Inferior parietal cortex (tissue), 1 donor: ENCODE results near the gene FBXL17.

Source experiments
- DNase-seq: peaks from one replicate; pipeline ENCODE4 v3.0.0-alpha.2; 2016; ENCODE audit errors: extremely low spot score

The FBXL17 gene

DNA sequence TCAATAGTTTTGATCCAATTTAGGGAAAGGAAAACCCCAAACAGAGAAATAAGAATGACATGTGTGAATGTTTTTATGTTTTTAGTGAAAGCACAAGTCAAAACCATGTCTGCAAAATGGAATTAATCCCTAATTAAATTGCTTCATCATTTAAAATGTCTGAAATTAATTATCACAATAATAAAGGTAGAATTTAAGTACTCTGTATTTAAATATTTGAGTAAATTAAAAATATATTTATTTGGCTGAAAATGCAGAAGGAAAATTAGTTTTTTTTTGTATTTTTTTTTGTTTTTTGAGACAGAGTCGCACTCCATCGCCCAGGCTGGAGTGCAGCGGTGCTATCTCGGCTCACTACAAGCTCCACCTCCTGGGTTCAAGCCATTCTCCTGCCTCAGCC lies 380.7 kb downstream of the FBXL17 start:
- DNase-seq = no peak

DNA sequence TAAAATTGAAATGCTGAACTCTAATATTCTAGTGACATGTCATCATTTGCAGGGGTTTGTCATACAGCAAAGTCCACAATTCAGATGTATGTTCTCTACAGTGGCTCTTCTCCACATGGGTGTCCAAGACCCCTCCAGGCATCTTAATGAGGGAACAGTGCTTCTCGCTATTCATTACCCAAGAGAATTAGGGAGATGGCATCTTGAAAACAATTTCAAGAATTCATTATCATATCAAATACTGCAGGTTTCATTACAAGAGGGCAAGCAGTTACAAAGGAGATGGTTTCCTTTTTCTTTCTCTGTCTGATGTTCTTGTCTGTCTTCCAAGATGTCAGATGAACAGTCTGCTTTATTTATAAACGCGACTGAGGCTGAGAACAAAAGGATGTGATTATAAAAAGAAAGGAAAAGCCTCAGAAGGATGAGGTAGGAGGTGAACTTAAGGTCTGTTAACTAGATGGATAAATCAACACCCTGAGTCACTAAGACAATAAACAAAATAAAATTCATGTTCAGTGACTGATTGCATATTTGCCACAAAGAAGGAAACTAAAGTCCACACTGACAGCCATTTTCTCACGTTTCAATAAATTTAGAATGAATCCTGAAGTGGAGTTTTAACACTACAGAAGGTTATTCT lies 384.4 kb downstream of the FBXL17 start:
- DNase-seq = no peak

DNA sequence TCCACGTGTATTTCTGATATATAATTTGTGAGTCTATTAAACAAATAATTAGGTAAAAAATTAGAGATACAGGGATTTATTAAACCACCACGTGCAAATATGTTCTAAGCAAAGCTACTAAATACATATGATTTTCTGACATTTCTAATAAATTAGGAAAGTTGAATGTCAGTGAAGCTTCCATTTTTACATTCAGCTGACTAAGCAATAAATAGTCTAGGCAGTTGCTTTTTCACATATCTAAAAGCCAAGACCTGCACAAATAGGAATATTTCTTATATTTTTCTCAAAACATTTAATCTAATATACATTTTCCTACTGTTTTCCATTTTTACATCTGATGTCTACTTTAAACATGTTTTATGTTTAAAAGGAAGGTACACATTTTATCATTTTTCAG lies 388.6 kb downstream of the FBXL17 start:
- DNase-seq = no peak

DNA sequence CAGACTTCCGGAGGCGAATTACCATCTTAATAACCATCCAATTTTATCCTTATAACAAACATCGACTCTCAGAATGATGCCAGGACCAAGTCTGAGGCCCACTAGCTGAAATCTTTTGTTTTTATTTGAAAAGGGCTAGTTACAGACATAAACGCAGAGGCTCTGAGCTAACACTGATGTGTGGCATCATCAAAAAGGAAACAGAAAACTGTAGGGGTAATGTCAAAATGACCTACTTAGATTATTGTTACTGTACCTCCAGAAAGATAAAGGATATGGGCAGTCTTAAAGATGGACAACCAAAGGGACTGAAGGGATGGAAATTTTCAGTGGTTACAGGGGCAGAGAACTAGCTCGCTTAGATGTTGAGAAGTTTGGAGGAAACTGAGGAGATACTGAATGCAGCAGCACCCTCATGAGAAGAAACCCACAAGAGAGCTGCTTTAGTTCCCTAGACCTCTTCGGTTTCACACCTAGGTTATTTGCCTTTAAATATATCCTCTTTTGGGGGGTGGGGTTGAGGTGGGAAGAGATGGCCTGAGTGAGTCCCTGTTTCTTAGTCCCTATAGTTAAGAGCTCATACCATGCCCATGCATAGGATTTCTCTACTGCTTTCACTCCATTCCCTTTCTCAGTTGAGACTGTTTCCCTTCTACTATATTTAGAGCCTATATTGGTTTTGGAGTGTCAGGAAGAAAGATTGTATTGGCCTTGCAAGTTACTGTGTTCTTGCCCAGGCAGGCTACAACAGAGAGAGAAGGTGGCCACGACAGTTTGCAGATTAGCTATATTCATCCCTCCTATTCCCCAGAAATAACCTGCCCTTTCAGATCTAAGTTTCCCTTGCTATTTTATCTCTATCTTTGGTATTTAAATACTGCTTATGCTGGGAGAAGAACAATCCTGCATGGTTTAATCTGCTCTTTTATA lies 390.8 kb downstream of the FBXL17 start:
- no peak for DNase-seq

DNA sequence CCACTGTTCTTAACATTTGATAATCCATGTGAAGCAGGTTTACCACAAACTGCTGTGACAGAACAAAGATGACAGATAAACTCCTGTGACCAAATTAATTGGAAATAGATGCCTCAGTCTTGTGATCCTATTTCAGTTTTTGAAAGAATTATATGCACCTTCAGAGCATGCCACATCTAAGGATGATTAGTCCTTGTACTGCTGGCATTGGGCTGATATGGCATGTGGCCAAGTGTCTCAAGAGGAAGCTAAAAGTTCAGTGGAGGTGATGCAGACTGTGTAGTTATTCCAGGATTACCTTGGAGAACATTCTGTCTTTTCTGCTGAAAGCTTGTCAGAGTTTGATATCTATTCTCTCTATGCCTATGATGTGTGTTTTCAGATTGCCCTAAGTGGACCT lies 396.8 kb downstream of the FBXL17 start:
- DNase-seq = no peak

DNA sequence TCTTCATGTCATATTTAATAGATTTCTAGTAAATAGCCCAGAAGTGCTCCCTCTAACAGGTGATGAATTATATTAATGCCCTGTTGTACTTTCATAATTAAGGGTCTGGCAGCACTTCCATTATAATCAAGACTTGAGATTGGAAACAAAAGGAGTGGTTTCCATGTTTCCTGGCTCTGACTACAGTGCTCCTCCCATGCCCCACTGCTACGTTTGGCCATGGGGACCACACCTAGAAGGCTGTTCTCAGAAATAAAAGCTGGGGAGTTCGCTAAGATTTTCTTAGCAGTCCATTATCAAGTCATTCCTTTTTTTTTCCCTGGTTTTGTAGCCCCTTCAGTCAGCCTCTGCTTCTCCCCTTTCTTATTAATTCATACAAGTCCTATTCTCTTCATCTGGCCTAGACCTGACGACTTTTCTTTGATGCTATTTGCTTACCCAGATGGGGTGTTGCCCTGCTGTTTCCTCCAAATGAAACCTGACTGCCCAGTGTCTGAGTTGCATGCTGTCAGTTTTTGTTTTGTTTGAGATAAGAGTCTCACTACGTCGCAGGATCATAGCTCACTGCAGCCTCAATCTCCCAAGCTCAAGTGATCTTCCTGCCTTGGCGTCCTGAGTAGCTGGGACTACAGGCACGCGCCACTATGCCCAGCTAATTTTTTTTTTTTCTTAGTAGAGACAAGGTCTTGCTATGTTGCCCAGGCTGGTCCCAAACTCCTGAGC lies 399.0 kb downstream of the FBXL17 start:
- no peak for DNase-seq

DNA sequence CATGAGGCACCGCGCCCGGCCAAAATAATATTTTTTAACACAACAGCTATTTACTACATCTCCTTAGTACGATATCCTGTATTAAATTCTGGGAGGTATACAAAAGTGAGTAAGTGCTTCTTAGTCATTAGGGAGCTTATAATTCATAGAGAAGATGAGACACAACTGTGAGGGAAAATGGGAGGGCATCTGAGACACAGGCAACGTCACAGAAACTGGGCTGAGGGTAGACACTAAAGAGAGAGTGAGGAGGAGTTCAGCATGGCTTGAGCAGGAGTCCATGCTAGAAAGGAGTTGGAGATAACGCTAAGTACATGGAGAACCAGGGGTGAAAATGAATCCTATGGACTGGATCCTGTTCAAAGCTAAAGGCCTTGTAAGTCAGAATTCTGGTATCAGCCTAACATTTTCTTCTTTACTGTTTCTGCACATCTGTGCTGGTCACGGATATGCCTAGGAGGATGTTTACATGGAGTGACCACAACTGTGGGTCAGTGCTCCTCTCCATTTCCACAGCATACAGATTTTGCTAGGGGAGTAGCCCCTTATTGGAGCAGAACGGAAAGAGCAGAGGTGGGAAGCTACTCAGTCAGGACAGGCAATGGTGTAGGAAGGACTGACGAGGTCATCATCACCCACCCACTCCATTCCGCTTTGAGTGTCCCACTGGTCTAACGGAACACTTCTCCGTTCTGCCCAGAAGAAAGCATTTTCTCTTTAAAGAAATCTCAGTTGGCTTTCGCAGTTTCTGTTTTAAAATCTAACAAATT lies 400.8 kb downstream of the FBXL17 start:
- no peak for DNase-seq

DNA sequence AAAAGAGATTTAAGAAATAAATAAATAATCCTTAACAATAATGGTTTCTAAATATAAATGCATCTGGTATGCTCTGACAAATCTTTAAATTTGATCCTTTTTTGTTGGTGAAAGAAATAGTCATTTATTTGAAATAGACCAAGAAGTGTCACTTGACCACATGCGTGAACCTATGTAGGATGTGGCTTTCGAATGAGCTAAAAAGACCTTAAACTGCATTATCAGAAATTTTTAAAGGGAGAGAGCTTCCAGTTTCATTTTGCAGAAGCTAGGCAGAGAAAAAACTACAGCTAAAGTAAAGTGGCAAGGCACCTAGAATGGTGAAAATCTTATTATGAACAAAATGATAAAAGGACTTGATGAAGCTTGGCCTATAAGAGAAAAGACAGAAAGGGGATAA lies 402.0 kb downstream of the FBXL17 start:
- no peak for DNase-seq

DNA sequence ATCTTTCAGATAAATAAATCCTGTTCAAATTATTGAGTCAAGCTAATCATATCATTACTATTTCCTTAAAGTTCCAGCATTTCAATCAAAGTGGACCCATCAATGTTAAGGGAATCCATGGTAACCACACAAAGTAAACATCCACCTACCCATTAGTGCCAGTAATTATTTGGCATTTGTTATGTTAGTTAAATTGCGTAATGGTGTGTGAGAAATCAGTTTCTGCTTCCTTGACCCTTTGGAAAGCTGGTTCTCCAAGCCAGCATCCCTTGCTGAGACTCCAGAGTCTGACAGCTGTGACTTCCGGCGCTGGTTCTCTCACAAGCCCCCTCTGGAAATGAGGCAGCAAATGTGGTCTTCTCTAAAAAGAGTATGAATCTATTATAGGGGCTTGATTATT lies 402.6 kb downstream of the FBXL17 start:
- DNase-seq = no peak

DNA sequence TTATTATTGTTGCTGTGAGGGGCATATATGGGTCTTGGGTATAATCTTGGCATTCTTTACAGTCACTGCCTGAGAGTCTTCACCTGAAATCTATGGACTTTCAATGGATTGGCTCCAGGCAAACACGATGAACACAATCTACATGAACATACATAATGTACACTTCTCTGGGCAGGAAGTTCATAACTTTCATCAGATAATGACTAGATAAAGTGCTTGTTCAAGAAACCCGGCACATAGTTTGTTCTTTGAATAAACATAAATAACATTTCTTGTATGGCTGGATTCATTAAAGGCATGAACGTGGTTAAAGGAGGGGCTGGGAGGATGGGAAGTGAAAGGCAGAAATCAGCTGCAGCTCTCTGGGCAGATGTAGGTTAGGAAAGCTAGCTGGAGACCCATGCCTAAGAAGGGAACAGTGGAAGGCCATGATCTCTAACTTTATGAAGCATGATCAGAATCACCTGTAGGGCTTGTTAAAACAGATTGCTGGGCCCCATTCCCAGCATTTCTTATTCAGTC lies 404.3 kb downstream of the FBXL17 start:
- no peak for DNase-seq

DNA sequence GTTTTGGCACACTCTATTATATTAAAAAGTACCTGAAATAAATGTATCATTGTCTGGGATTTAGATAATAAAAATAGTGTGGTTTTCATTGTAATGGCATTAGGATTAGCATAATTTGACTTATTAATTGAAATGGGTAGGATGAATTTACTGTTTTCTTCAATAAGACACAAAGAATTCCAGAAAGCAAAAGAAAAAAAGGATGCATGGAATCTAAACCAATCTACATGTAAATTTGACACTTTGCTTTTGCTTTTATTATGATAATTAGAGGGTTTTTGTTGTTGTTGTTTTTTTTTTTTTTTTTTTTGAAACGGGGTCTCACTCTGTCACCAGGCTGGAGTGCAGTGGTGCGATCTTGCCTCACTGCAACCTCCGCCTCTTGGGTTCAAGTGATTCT lies 406.3 kb downstream of the FBXL17 start:
- DNase-seq = no peak

DNA sequence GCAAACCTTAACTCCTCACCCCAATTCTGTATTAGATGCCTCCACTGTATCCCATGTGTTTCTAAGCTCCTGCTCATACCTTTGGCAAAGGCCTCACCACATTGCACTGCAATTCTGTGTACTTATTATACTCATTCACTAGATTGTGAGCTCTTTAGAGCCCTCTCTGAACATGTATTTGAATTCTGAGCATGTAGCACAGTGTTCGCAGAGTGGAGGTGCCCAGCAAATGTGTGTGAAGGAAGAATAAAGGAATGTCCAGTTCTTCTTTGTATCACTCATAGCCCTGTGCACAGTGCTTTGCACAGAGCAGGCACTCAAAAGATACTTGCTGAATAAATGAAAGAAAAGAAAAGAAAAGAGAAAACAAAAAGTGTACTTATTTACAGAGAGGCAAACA lies 410.1 kb downstream of the FBXL17 start:
- no peak for DNase-seq

DNA sequence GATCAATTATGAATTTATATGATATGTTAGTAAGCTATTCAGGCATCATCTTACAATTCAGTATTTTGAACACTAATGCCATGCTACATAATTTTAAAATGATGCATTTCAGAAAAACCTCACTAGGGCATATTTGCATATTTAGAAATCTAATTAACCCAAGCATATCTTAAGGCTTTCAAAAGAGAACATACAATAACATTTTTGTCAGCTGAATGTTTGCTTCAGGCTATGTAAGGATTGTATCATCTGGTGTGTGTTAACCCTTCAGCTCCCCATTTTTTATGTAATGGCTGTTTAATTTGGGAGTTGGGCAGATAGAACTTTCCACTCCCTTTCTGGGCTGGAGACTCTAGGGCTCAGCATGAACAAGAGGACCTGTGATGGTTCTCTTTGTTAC lies 412.1 kb downstream of the FBXL17 start:
- DNase-seq = no peak

DNA sequence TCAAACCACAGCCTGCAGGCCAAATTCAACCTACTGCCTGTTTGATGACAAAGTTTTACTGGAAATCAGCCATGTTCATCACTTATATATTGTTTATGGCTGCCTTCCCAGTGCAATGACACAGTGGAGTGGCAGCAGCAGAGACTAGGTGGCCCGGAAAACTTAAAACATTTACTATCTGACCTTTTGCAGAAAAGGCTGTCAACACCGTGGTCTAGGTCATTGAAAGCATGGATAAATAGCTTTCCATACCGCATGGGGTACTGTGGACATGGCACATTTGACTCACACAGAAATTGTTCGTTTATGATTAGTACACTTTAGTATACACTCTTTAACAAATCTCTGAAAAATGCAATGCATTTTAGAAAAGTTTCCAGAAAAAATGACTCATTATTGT lies 412.9 kb downstream of the FBXL17 start:
- DNase-seq = no peak

DNA sequence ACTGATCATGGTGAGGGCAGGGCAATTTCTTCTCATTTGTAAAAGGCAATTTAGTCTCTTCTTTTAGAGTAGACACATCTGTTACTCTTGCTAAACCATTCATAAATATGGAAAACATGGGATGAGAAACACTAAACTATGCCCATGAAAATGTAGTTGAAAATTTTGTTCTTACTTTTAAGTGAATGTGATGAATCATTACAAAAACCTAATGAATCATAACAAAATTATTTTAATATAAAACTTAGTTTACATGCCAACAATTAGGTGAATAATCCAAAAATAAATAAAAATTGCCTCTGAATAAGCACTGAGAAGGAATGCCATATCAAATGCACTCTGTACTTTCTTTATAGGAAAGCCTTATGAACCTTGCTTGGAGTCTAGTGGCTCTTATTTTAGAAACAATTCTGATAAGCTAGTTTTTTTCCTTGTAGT lies 413.5 kb downstream of the FBXL17 start:
- DNase-seq = no peak

DNA sequence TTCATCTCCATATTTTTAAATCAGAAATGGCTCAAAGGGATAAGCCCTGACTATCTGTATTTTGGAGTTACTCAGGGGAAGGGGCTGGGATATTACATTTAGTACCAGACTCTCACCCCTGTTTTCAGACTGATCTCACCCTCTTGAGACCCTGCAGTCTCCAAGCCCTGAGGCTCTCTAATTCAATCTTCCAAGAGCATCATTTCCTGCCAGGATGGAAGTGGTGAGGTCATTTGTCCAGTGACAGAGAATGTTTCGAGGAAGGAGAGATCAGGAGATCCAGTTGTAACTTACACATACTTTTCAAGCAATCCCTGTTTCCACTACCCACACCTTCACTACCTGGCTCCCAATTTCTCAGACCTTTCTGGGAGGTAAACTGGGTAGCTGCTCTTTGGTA lies 415.7 kb downstream of the FBXL17 start:
- no peak for DNase-seq

DNA sequence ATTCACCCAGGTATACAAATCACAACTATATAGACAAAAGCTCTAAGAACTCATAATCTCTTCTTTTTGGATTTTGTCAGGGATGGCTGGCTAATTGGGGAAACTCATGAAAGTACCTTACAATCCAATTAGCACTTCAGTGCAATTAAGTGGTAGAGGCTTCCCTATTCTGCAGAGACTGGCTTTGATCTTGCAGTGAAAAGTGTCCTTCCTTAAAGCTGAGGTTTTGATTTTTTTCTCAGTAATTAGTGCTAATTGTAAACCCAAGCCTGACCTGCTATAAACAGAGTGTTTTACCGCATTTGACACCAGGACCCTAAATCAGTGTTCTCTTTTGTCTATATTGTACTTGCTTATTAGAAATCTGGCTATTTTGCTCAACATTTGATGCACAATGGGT lies 417.2 kb downstream of the FBXL17 start:
- no peak for DNase-seq

DNA sequence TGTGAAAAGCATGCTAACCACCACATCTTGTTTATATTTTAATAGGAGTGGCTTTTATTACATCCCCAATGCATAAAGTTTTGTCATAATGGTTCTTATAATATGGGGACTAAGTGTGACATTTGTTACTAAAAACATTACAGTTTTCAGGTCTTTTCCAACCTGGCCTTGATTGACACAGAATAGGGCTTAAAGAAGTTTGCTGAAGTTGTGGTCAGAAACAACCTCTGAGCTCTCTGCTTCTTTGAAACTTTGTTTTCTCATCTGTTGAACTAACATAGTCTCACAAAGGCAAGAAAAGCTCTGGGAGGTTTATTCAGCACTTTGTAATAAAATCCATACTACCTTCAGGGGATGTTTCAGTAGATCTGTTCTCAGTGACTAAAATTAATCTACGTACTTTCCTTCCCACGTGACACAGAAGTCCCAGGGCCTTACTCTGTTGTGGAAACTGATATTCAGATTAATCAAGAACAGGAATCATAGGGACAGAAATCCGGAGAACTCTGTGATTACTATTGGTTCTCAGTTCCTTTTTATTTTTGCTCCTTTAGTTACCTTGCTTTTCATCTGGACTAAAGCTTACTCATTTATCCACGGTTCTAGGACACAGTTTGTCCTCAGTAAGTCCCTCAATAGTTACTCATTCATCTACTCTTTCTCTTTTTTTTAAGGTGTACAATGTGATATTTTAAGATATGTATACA lies 422.2 kb downstream of the FBXL17 start:
- DNase-seq = no peak

DNA sequence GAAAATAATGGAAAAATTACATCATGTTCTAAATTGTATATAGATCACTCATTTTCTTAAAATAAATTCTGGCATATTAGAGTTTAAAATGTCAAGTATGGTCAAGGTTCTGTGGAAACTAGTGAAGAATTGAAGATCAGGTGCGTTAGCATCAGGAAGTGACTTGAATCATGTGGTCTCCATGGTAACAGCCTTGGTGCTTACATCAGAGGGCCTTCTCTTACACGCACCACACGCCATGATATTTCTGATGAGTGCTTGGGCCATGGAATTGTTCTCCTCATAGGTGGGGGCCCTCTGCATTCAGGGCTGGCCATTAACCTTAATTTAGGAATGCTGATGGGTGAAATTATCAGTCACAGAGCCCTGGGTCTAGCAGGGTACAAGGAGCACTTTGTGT lies 423.0 kb downstream of the FBXL17 start:
- no peak for DNase-seq

DNA sequence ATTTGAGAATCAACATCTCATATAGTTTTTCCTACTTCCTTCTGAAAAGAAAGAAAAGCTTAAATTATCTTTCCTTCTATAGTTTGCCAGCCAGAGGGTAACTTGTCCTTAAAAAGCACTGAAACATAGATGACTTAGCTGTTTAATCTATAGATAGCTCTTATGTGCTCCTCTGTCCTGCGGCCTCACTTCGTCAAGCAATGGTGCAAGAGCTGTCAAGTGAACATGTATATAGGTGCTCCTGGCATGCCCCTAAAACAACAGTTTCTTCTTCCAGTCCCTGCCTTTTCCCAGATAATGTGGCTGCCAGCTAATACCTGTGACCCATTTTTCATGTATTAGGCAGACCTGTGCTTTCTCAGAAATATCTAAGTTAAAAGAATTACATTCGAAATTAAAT lies 423.5 kb downstream of the FBXL17 start:
- no peak for DNase-seq

DNA sequence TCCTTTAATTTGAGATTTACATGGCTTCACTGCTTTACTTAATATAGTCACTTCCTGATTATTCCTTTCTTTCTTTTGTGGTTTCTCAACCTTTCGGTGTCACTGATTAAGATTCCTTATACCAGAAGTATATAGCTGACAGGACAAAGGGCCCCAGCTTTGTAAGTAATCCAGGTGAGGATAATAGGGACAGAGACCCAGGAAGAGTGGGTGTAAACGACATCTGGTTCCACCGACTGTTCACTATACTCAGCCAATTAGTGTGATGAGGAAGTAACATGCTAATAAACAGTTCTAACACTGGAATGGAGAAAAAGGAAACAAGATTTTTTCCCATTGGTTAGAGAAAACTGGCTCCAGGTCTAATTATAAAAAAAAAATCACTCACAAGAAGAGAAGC lies 424.8 kb downstream of the FBXL17 start:
- no peak for DNase-seq
